Measurements from ENCODE around the gene EZH1.

GRCh38 chr17:42674755-42675347 lies 70.0 kb downstream of the EZH1 start:
- TF ChIP-seq CTCF (IDR thresholded peaks at IDR 0.05; ENCODE audit: low read length) (no peak), EZH2 (IDR thresholded peaks at IDR 0.05; ENCODE audit: borderline replicate concordance, low read length) (no peak)

Measured in OCI-LY1 (cell line).